DND-41 (cell line): ENCODE measurements around the gene MREG.

Experiments used
- ATAC-seq: fragments of 200-7000 bp; cut with Tn5 transposase; 3 replicates; pipeline ENCODE4 v1.9.1; 2021; ENCODE audit warnings: low read depth; ENCODE audit not compliant: insufficient read depth
- DNase-seq: peaks from one replicate; pipeline ENCODE4 v3.0.0-alpha.2; 2020
- H2AFZ ChIP-seq: 2 replicates; pipeline ENCODE4 v1.6.0; 2012; ENCODE audit warnings: low read depth, low read length
- H3K27ac ChIP-seq: 2 replicates; pipeline ENCODE4 v1.5.1; 2012; ENCODE audit warnings: low read length, inconsistent platforms
- H3K27me3 ChIP-seq: fragments of 200-600 bp; sonication (generic); 2 replicates; pipeline ENCODE4 v1.6.0; 2012; ENCODE audit warnings: low read length, mild to moderate bottlenecking, inconsistent platforms; ENCODE audit not compliant: insufficient read depth, poor library complexity
- H3K36me3 ChIP-seq: 2 replicates; pipeline ENCODE4 v1.5.1; 2012; ENCODE audit warnings: low read length, inconsistent platforms; ENCODE audit not compliant: insufficient read depth
- H3K4me1 ChIP-seq: 2 replicates; pipeline ENCODE4 v1.5.1; 2012; ENCODE audit warnings: mild to moderate bottlenecking, low read length; ENCODE audit not compliant: insufficient read depth
- H3K4me2 ChIP-seq: 2 replicates; pipeline ENCODE4 v1.6.0; 2012; ENCODE audit warnings: mild to moderate bottlenecking, moderate library complexity, low read length, inconsistent platforms; ENCODE audit not compliant: insufficient read depth
- H3K4me3 ChIP-seq, 2 experiments: fragments of 200-600 bp in 1 of 2; shearing (Covaris generic) in 1 of 2; 2 replicates each; pipeline ENCODE4 v1.5.1; 2012 to 2016; ENCODE audit warnings: inconsistent platforms in 2 of 2, low read length in 2 of 2, mild to moderate bottlenecking in 2 of 2, low read depth in 1 of 2, moderate library complexity in 1 of 2
- H3K79me2 ChIP-seq: 2 replicates; pipeline ENCODE4 v1.6.0; 2012; ENCODE audit warnings: low read length, inconsistent platforms; ENCODE audit not compliant: insufficient read depth
- H3K9ac ChIP-seq: 2 replicates; pipeline ENCODE4 v1.6.0; 2012; ENCODE audit warnings: low read depth, mild to moderate bottlenecking, inconsistent platforms, low read length, moderate library complexity
- H3K9me3 ChIP-seq: 2 replicates; pipeline ENCODE4 v1.5.1; 2012; ENCODE audit warnings: low read length, moderate library complexity, mild to moderate bottlenecking, inconsistent platforms; ENCODE audit not compliant: insufficient read depth, severe bottlenecking
- H4K20me1 ChIP-seq: 2 replicates; pipeline ENCODE4 v1.6.0; 2012; ENCODE audit warnings: low read length; ENCODE audit not compliant: insufficient read depth
- EZH2 ChIP-seq: IDR thresholded peaks from 3 replicates; pipeline ENCODE4 v1.6.1; 2012; ENCODE audit warnings: borderline replicate concordance, low read depth, mild to moderate bottlenecking, moderate library complexity, low read length, inconsistent platforms; ENCODE audit not compliant: severe bottlenecking
- TF ChIP-seq, protein P1 (sequence below): IDR thresholded peaks from 2 replicates; pipeline ENCODE4 v1.5.1; 2012; ENCODE audit warnings: borderline replicate concordance, low read length, moderate library complexity, mild to moderate bottlenecking; ENCODE audit not compliant: poor library complexity, severe bottlenecking; ENCODE audit errors: extremely low read depth

Gene MREG

DNA sequence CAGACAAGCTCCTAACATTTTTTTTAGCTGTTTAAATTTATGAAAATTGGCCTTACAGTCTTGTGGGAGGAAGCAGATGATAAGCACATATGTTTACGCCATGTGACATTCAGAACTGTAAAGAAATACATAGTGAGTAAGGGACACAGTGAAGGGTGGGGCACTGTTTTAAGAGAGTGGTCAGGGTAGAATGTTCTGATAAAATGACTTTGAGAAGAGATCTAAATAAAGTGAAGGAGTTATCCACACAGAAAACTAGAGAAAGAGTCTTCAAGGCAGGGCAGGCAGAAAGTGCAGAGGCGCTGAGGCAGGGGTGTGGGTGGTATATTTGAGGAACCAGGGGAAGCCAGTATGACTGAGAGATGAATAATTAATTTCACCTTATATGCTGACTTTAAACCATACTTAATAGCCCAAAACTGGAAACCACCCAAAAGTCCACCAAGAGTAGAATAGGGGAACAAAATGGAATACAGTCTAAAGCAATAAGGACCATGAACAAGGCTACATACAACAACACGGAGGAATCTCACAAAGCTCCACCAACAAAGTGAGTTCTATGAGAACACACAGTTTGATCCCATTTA is 8.6 kb downstream of the MREG start:
- Histone ChIP-seq H3K9me3 (no peaks in the 10 kb centered on the region), H3K27me3 (no peaks in the 10 kb centered on the region), H3K79me2 (peaks cover 30% of the 10 kb centered on the region; the same call in 1 of the 2 replicates), H3K4me2 (no peak overlapping the region), H3K4me1 (no peaks in the 10 kb centered on the region), H2AFZ (no peak overlapping the region), H3K9ac (no peak overlapping the region), H3K36me3 (no peaks in the 10 kb centered on the region), H3K4me3 (no peak overlapping the region), H4K20me1 (peaks cover 14% of the 10 kb centered on the region; the same call in 1 of the 2 replicates), H3K27ac (no peak overlapping the region)
- TF ChIP-seq, protein P1, sequence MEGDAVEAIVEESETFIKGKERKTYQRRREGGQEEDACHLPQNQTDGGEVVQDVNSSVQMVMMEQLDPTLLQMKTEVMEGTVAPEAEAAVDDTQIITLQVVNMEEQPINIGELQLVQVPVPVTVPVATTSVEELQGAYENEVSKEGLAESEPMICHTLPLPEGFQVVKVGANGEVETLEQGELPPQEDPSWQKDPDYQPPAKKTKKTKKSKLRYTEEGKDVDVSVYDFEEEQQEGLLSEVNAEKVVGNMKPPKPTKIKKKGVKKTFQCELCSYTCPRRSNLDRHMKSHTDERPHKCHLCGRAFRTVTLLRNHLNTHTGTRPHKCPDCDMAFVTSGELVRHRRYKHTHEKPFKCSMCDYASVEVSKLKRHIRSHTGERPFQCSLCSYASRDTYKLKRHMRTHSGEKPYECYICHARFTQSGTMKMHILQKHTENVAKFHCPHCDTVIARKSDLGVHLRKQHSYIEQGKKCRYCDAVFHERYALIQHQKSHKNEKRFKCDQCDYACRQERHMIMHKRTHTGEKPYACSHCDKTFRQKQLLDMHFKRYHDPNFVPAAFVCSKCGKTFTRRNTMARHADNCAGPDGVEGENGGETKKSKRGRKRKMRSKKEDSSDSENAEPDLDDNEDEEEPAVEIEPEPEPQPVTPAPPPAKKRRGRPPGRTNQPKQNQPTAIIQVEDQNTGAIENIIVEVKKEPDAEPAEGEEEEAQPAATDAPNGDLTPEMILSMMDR = no peak
- TF ChIP-seq EZH2 = no peak
- ATAC-seq (no peak), DNase-seq (no peak)

DNA sequence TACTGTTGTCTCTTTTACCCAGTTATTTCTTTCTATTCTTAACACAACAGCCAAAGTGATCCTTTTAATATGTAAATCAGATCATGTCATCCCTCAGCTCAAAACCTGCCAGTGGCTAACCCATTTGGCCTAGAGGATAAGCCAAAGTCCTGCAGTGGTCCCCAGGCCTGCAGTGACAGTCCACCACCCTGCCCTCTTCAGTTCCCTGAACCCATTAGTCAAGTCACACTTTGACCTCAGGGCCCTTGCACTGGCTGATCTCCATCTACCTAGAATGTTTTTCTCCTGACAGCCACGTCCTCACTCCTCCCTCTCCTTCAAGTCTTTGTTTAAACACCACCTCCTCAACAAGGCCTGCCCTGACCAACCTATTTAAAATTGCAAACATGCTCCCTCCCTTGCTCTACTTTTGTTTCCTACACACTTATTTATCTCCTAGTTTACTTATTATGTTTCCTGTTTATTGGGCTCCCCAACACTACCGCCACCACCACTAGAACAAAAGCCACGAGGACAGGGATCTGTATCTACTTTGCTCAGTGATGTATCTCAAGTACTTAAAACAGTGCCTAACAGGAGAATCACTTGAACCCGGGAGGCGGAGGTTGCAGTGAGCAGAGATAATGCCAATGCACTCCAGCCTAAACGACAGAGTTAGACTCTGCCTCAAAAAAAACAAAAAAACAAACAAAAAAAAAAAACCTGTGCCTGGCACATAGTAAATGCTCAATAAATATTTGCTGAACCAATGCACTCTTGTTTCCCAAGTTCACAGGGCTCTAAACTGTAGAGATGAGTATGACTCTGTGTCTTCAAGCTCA is 9.3 kb downstream of the MREG start:
- peaks cover 14% of the 10 kb centered on the region; the same call in 1 of the 2 replicates for H4K20me1 ChIP-seq
- H3K4me1 ChIP-seq = no peaks in the 10 kb centered on the region
- no peak overlapping the region for H2AFZ ChIP-seq
- peaks cover 30% of the 10 kb centered on the region; the same call in 1 of the 2 replicates for H3K79me2 ChIP-seq
- H3K27ac ChIP-seq = no peak overlapping the region
- no peaks in the 10 kb centered on the region for H3K27me3 ChIP-seq
- H3K4me3 ChIP-seq = no peak overlapping the region
- DNase-seq (no peak), ATAC-seq (no peak)
- H3K9me3 ChIP-seq = no peaks in the 10 kb centered on the region
- H3K36me3 ChIP-seq = 0 out of 2 replicates have a peak, but pooled peaks cover 2% of the 10 kb centered on the region
- H3K4me2 ChIP-seq = no peak overlapping the region
- H3K9ac ChIP-seq = no peak overlapping the region
- TF ChIP-seq, protein P1 = no peak
- no peak for TF ChIP-seq EZH2

DNA sequence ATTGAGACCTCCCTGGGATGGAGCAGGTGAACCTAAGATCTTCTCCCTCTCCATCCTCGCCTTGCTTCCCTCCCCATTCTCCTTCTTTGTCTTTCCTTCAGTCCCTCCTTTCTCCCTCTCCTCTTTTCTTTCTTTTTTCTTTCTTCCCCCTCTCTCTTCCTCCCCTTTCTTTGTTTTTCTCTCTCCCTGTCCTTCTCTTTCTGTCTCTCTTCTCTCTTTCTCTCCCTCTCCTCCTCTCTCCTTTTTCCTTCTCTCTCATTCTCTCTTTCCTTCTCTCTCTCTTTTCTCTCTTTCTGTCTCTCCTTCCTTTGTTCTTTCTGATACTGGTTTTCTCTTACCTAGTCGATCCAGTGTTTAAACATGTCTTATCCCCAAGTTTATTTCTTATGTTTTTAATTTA is 10.7 kb downstream of the MREG start:
- ATAC-seq (no peak), DNase-seq (no peak)
- H3K27me3 ChIP-seq = no peaks in the 10 kb centered on the region
- H4K20me1 ChIP-seq = peaks cover 14% of the 10 kb centered on the region; the same call in 1 of the 2 replicates
- H3K36me3 ChIP-seq = 0 out of 2 replicates have a peak, but pooled peaks cover 4% of the 10 kb centered on the region
- TF ChIP-seq, protein P1 = no peak
- no peak for TF ChIP-seq EZH2
- H3K4me2 ChIP-seq = no peak overlapping the region
- H3K9ac ChIP-seq = no peak overlapping the region
- no peaks in the 10 kb centered on the region for H3K4me1 ChIP-seq
- peaks cover 30% of the 10 kb centered on the region; the same call in 1 of the 2 replicates for H3K79me2 ChIP-seq
- no peak overlapping the region for H3K27ac ChIP-seq
- no peak overlapping the region for H3K4me3 ChIP-seq
- no peak overlapping the region for H2AFZ ChIP-seq
- H3K9me3 ChIP-seq = no peaks in the 10 kb centered on the region
